Adrenal gland (tissue), 12 donors: ENCODE measurements around the gene LSM12. TPM values are rescaled to one million over a fixed set of nuclear protein-coding genes. Genes with fewer than 3 reads are reported as not detected.
A peak's percentile ranks its signal among the peaks of the same experiment; 100 is the strongest.
"Not testable (repeated sequence)": the region's sequence is repeated elsewhere in the genome, so short reads cannot be mapped to it uniquely, and the experiment has no call there.

Experiments
- DNase-seq, 7 donors: peaks; one replicate each; pipeline ENCODE4 v3.0.0-alpha.2; 2019 to 2020
- H3K27ac ChIP-seq, 5 donors: fragments of 200-600 bp; sonication (generic) in 4 of 5; 1 replicate in 3 of 5; 2 replicates in 2 of 5; pipeline versions ENCODE4 v1.5.1 to v1.8.0; 2016 to 2020; ENCODE audit warnings: mild to moderate bottlenecking in 1 of 5
- H3K27me3 ChIP-seq: fragments of 200-600 bp; 2 replicates; pipeline ENCODE4 v1.8.0; 2021
- H3K36me3 ChIP-seq, 2 donors: fragments of 200-600 bp; replicated peaks in 1 of 2; 1 replicate in 1 of 2; 2 replicates in 1 of 2; pipeline versions ENCODE4 v1.5.1 to v1.8.0; 2018 to 2022
- H3K4me1 ChIP-seq, 2 donors: fragments of 200-600 bp; replicated peaks in 1 of 2; 1 replicate in 1 of 2; 2 replicates in 1 of 2; pipeline versions ENCODE4 v1.5.1 to v1.8.0; 2018 to 2021
- H3K4me3 ChIP-seq, 4 donors: fragments of 200-600 bp; sonication (generic) in 3 of 4; one replicate each; pipeline ENCODE4 v1.5.1; 2016 to 2018
- H3K9me3 ChIP-seq, 3 donors: fragments of 200-600 bp; sonication (generic) in 1 of 3; replicated peaks in 1 of 3; 1 replicate in 2 of 3; 2 replicates in 1 of 3; pipeline versions ENCODE4 v1.5.1 to v1.8.0; 2016 to 2021
- CTCF ChIP-seq, 6 experiments: fragments of 450-650 bp in 4 of 6; fragments of 200-600 bp in 2 of 6; sonication (generic) in 1 of 6; IDR thresholded peaks; 1 replicate in 5 of 6; 2 replicates in 1 of 6; pipeline versions ENCODE4 v1.5.1 to v1.8.0; 2016 to 2021; ENCODE audit warnings: antibody characterized with exemption in 6 of 6, mild to moderate bottlenecking in 2 of 6, moderate library complexity in 1 of 6
- POLR2A ChIP-seq, 2 donors: fragments of 450-650 bp; IDR thresholded peaks; one replicate each; pipeline ENCODE4 v1.6.1; 2017; ENCODE audit warnings: antibody characterized with exemption in 2 of 2, mild to moderate bottlenecking in 2 of 2, moderate library complexity in 1 of 2
- WGBS, 4 donors: extraction: QIAGEN DNeasy Blood & Tissue Kit in 2 of 4; methylation state at CpG; one replicate each; pipeline versions ENCODE4 v1.1.5 to v1.1.7; 2013 to 2017; 5-methylcytosine and 5-hydroxymethylcytosine counted together
- intact Hi-C, 2 donors: fragments of 100-400 bp; cut with DNase I; formaldehyde crosslinking; loops; one replicate each; pipeline versions ENCODE4 v1.14.1 to v1.15.0; 2022 to 2023
- polyA plus RNA-seq, 3 donors: library from polyadenylated mRNA; stranded (reverse); fragments of 200-250 nt in 2 of 3; fragments of 350-450 nt in 1 of 3; fragmentation: Illumina TruSeq in 1 of 3; extraction: RNeasy Lipid Tissue Mini Kit (QIAGEN cat#74804) in 1 of 3; gene quantifications; one replicate each; pipeline ENCODE4 v1.2.3, GENCODE V29; 2013 to 2014
- total RNA-seq, 9 donors: library from RNA; depleted of rRNA in 4 of 9; stranded (reverse); fragments of >200 nt in 4 of 9; fragments of 120-200 nt in 1 of 9; fragmentation: NEBNext Ultra II Directional in 1 of 9; extraction: Animal tissue kit (Norgen Biotek cat#: 25700) in 1 of 9; gene quantifications; one replicate each; pipeline versions ENCODE4 v1.1.0 to v1.2.4, GENCODE V29; 2013 to 2023
- donor health status: healthy with polysubstance abuse.
- donor health status: Bipolar disorder and iron deficiency.
- donor health status: DM: yes; HTN: yes; CAD: no.
- donor health status: DM: no; HTN: no; CAD: no.
- donor health status: DM: no; HTN: no; CAD: no.
- donor health status: DM: yes; HTN: yes; CAD: no.

Gene LSM12
- total and polyA plus RNA-seq, 12 donors = 19.8 to 54.7 (median 37.3) TPM

GRCh38 chr17:43999024-43999423 lies 67.4 kb downstream of the LSM12 start:
- no peak for DNase-seq
- peaks cover 0 to 6% of the 10 kb centered on the region in 2 donors for H3K4me1 ChIP-seq
- TF ChIP-seq CTCF (IDR thresholded peaks at IDR 0.05) = no peak
- TF ChIP-seq POLR2A (IDR thresholded peaks at IDR 0.05) = no peak
- intact Hi-C loops = loop anchor here in 1 of 2 donors (5.0 to 10.0 kb wide), 2 partner anchors 57 to 124 kb away; partner anchors contain the start of gene PPY
- H3K36me3 ChIP-seq = no peaks in the 10 kb centered on the region
- H3K9me3 ChIP-seq = no peaks in the 10 kb centered on the region
- no peak overlapping the region for H3K4me3 ChIP-seq
- H3K27ac ChIP-seq = no peak overlapping the region
- 62 to 85% (median 82%) methylated on average over 4 of the region's 4 CpGs for WGBS, 4 donors
- H3K27me3 ChIP-seq = no peaks in the 10 kb centered on the region

- TF ChIP-seq CTCF (IDR thresholded peaks at IDR 0.05) (no peak), POLR2A (IDR thresholded peaks at IDR 0.05) (no peak)
- Histone ChIP-seq H3K36me3 (no peaks in the 10 kb centered on the region), H3K4me1 (peaks cover 0 to 6% of the 10 kb centered on the region in 2 donors), H3K27ac (no peak overlapping the region), H3K4me3 (no peak overlapping the region), H3K27me3 (no peaks in the 10 kb centered on the region), H3K9me3 (no peaks in the 10 kb centered on the region)
- WGBS, 4 donors = 54 to 84% (median 74%) methylated on average over 3 of the region's 3 CpGs
- no peak for DNase-seq
- intact Hi-C loops = loop anchor here in 1 of 2 donors (5.0 to 10.0 kb wide), 2 partner anchors 56 to 124 kb away; partner anchors contain the start of gene PPY
These were observed 67.9 kb downstream of the LSM12 start for GRCh38 chr17:43998552-43998951.

GRCh38 chr17:43997180-43997579 lies 69.3 kb downstream of the LSM12 start:
- H3K27me3 ChIP-seq, H3K36me3 ChIP-seq, H3K4me3 ChIP-seq, H3K9me3 ChIP-seq, DNase-seq, H3K4me1 ChIP-seq, H3K27ac ChIP-seq: not testable (repeated sequence)
- intact Hi-C loops = loop anchor here in 1 of 2 donors (5.0 to 10.0 kb wide), 2 partner anchors 55 to 122 kb away; partner anchors contain the start of gene PPY
- 68 to 80% (median 72%) methylated on average over 5 of the region's 5 CpGs for WGBS, 4 donors

GRCh38 chr17:43995150-43995471 lies 71.4 kb downstream of the LSM12 start:
- WGBS, 4 donors = 12 to 23% (median 14%) methylated on average over 12 of the region's 12 CpGs
- H3K36me3 ChIP-seq = no peaks in the 10 kb centered on the region
- intact Hi-C loops = loop anchor here (2.0 to 10.0 kb wide), 3 partner anchors 50 to 120 kb away; partner anchors contain the start of gene PPY (in 1 of the 2)
- no peak overlapping the region for H3K27ac ChIP-seq
- TF ChIP-seq POLR2A (IDR thresholded peaks at IDR 0.05) (no peak), CTCF (IDR thresholded peaks at IDR 0.05) (peak in 1 of 6 experiments; percentile 9)
- no peak overlapping the region for H3K4me3 ChIP-seq
- no peak for DNase-seq
- no peaks in the 10 kb centered on the region for H3K27me3 ChIP-seq
- H3K4me1 ChIP-seq = peaks cover 0 to 6% of the 10 kb centered on the region in 2 donors
- no peaks in the 10 kb centered on the region for H3K9me3 ChIP-seq
